ENCODE results near the gene APC2. TPM values are rescaled to one million over a fixed set of nuclear protein-coding genes. Genes with fewer than 3 reads are reported as not detected.

The APC2 gene
- total RNA-seq, 1 donor, result 0.27 TPM

DNA sequence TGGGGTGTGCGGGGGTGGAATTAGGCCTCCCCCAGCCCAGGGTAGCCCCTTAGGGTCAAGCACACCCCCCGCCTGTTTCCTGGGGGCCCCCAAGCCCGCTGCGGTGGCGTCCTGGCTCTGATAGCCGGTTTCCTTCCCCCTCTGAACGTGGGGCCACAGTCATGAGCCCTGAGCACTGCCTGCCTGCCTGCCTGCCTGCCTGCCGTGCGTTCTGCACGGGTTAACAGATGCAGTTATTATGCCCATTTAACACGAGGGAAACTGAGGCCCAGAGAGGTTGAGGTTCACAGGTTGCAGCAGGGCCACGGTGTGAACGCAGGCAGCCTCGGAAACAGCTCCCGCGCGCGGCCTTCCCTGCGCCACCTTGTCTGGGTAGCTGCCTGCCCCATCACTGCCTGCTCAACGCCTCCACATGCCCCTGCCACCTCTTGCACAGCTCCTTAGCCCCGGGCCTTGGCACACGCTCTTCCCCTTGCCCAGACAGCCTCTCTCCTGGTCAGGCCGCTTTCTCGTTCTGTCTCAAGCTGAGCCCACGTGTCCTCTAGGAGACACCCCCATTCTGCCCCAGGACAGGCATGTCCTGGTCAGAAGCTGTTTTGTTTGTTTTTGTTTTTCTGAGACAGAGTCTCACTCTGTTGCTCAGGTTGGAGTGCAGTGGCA is 47.4 kb upstream of the APC2 start:
- no peak for DNase-seq (ENCODE audit: low read depth)
- peak overlapping the region; percentile 13 for H3K4me3 ChIP-seq (ENCODE audit: low read depth, low read length)
- no peak for TF ChIP-seq CTCF (IDR thresholded peaks at IDR 0.05; ENCODE audit: insufficient read depth, low read length)

DNA sequence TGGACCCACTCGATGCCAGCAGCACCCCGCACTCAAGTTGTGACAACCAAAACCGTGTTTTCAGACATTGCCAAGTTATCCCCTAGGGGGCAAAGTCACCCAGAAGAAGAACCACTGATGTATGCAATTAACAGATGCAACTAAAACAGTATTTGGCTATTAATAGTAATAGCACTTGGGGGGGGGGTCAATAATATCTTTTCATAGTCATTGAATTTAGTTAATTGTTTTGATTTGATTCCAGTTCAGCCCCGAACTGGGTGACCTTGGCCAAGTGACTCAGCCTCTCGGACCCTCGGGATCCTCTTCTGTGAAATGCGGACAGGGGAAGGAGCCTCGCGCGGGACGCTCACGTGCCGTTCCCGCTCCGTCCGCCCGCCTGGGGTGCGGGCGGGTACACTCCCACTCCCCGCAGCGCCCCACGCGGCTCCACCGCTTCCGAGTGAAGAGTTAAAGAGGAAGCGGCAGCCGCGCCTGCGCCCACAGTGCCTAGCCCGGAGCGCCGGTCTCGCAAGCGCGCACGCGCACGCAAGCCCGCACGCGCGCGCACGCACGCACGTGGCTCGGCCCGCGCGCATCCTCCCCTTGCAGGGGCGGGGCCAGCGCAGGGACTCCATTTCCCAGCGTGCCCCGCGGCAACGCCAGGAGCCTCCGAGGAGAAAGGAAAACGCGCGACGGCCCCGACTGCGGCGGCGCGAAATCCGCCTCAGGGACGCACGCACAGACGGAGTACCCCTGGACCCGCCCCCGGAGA is 43.0 kb upstream of the APC2 start:
- DNase-seq (ENCODE audit: low read depth), result peak; percentile 97
- peak; percentile 10 for TF ChIP-seq CTCF (IDR thresholded peaks at IDR 0.05; ENCODE audit: insufficient read depth, low read length)
- H3K4me3 ChIP-seq (ENCODE audit: low read depth, low read length), result peak overlapping the region; percentile 71

GRCh38 chr19:1407528-1408299 is 42.2 kb upstream of the APC2 start, which contains the start of gene DAZAP1:
Gene DAZAP1 (plus strand): TSS chr19:1407586. CDS start chr19:1407774, 188 bp downstream.
- DNase-seq (ENCODE audit: low read depth), result no peak
- no peak for TF ChIP-seq CTCF (IDR thresholded peaks at IDR 0.05; ENCODE audit: insufficient read depth, low read length)
- H3K4me3 ChIP-seq (ENCODE audit: low read depth, low read length), result peak within 1 kb of the TSS; percentile 79

- peak; percentile 66 for DNase-seq (ENCODE audit: low read depth)
- H3K4me3 ChIP-seq (ENCODE audit: low read depth, low read length), result peak overlapping the region; percentile 79
- TF ChIP-seq CTCF (IDR thresholded peaks at IDR 0.05; ENCODE audit: insufficient read depth, low read length), result no peak
These were observed 41.4 kb upstream of the APC2 start for GRCh38 chr19:1408300-1409203.

- no peak for DNase-seq (ENCODE audit: low read depth)
- no peak for TF ChIP-seq CTCF (IDR thresholded peaks at IDR 0.05; ENCODE audit: insufficient read depth, low read length)
- peak overlapping the region; percentile 79 for H3K4me3 ChIP-seq (ENCODE audit: low read depth, low read length)
These were observed 40.5 kb upstream of the APC2 start for GRCh38 chr19:1409204-1410005.

Measured in fibroblast of the aortic adventitia (primary cell).